ENCODE data around the gene SPAG6.
"Not testable (repeated sequence)": the region's sequence is repeated elsewhere in the genome, so short reads cannot be mapped to it uniquely, and the experiment has no call there.

Gene SPAG6

DNA sequence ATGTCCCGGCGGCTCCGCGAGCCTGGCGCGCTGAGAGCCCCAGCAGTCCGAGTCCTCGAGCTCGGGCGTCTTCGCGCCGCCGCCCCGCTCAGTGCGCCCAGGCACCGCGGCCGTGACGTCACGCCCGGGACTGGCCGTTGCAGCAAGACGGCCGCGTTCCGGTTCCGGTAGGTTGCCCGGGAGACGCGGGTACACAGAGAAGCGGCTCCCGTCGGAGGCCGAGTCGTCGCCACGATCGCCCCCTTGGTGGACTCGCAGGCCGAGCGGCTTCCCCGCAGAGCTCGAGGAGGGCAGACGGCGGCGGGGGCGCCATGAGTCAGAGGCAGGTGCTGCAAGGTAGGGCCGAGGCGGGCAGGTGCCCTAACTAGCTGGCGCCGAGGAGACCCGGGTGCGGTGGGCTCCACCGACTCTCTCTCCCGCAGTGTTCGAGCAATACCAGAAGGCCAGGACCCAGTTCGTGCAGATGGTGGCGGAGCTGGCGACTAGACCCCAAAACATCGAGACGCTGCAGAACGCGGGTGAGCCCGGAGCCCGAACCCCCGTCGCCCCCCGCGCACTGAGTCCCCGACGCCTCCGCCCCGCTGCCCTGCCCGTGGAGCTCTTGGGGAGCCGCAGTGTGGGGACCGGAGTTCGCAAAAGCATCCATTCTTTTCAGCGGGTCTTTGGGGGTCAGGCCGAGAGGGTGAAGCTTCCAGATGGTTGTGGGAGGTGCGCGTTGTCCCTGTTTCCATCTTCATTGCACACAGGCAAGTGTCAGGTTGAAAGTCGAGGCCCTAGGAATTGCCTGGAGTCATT is at the start of gene SPAG6:
TSS of gene SPAG6 (plus strand) at position 196 of the 795 bp plus-strand sequence. CDS start at position 312, 116 bp downstream.
- peak; percentile 56 for DNase-seq

GRCh38 chr10:22301193-22301592 is 44.1 kb upstream of the SPAG6 start:
- no peak for DNase-seq

DNA sequence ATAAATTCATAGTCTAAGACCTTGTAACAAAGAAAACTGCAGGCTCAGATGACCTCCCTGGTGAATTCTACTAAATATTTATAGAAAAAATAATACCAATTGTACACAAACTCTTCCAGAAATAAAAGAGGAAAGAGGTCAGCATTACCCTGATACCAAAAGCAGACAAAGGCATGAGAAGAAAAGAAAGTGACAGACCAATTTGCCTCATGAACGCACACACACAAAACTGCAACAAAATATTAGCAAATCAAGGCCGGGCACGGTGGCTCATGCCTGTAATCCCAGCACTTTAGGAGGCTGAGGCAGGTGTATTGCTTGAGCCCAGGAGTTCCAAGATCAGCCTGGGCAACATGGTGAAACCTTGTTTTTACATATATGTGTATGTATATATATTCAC is 41.8 kb upstream of the SPAG6 start:
- DNase-seq = no peak

DNA sequence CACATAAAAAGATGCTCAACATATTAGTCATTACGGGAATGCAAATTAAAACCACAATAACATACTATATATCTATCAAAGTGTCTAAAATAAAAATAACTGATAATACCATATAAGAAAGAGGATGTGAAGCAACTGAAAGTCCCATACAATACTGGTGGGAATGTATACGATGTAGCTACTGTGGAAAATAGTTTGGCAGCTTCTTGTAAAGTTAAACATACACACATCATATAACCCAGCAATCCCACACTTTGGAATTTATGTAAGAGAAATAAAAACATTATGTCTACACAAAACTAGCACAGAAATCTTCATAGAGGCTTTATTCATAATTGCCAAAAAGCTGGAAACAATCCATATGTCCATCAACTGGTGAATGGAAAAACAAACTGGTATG is 39.6 kb upstream of the SPAG6 start:
- DNase-seq = no peak

DNA sequence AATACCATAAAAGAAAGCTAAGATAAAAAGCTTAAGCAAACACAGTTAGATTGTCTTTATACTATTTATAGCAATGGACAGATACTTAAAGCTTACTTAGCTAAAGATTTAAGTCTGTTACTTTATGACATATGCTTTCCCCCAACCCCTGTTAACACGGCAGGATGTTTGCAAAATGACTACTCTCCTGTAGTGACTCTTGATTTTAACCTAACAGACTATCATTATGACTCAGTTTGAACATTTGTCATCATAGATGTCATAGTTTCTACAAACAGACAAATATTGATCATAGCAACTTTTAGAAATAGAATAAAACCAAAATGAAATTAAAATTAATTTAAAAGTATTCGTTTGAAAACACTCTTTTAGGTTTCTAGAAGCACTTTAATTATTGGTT is 36.9 kb upstream of the SPAG6 start:
- DNase-seq = no peak

- no peak for DNase-seq
Measured at GRCh38 chr10:22309180-22310000, 35.9 kb upstream of the SPAG6 start.

DNA sequence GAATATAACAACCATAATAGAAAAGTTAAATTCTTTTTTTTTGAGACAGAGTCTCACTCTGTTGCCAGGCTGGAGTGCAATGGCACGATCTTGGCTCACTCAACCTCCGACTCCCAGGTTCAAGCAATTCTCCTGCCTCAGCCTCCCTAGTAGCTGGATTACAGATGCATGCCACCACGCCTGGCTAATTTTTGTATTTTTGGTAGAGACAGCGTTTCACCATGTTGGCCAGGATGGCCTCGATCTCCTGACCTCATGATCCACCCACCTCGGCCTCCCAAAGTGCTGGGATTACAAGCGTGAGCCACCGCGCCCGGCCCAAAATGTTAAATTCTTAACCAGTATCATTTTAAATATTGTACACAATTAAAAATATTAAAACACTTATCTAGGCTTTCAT is 35.3 kb upstream of the SPAG6 start:
- not testable (repeated sequence) for DNase-seq

DNA sequence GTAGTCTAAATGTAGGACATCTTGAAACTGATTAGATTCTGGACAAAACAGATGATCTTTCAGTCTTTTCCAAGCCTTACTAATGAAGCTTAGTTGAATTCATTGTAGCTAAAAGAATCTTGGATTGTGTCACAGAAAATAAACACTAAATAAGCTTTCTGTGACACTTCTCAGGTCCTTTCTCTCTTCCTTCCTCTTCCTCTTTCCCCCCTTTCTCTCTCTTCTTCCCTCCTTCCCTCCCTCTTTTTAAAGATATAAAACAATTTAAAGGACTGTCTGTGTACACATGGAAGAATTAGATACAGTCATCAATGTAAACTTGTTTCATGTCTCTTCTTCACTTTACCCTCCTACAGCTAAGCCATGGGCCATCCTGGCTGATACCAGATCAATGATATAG is 34.4 kb upstream of the SPAG6 start:
- DNase-seq = no peak

DNA sequence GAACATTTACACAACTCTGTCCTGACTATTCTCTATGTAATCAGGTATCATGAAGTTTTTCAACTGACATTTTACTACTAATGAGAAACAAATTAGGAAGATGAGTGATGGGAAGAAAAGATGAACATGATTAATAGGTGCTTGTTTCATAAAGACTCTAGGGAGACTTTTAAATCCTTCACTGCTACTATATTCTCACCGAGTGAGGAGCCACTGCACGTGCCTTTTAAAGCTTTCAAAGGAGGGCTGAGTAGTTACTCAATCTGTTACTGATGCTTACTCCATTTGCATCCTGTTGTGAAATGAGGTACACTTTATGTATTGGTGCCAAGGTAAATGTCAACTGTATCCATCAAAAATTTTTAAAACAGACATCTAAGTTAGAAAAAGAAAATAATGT is 30.4 kb upstream of the SPAG6 start:
- DNase-seq = no peak

DNA sequence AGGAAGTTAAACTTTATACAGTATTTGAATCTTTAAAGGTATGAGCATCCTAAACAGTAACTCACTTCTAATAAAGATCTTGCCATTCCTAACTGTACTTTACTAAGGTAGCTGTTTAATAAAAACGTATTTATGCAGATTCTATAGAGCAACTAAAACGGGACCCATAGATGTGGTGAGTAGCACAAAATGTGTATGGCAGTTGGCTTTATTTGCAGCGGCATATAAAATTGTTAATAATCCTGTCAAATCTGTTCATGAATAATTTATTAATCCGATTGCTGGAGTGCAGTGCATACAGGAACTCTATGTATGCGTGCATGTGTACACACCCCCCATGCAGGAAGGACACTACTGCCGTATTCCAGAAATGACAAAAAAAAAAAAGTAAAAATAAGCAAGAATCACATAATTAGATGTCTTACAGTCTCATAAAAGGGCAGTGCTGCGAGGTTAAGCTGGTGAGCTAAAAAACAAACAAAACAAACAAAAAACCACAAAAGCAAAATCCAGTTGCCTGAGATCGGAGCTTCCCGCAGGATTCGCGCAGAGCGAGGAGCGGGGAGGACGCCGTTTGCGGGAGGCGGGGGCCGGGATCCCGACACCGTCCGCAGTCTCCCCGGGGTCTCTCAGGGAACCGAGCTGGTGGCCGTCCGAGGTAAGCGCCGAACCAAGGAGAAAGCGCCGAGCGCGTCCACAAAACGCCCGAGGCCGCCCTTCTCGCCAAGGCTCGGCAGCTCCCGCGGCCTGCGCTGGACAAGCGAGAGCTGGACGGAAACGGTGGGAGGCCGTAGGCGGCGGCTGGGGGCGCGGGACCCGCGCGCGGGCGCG is 29.6 kb upstream of the SPAG6 start:
- DNase-seq = no peak

DNA sequence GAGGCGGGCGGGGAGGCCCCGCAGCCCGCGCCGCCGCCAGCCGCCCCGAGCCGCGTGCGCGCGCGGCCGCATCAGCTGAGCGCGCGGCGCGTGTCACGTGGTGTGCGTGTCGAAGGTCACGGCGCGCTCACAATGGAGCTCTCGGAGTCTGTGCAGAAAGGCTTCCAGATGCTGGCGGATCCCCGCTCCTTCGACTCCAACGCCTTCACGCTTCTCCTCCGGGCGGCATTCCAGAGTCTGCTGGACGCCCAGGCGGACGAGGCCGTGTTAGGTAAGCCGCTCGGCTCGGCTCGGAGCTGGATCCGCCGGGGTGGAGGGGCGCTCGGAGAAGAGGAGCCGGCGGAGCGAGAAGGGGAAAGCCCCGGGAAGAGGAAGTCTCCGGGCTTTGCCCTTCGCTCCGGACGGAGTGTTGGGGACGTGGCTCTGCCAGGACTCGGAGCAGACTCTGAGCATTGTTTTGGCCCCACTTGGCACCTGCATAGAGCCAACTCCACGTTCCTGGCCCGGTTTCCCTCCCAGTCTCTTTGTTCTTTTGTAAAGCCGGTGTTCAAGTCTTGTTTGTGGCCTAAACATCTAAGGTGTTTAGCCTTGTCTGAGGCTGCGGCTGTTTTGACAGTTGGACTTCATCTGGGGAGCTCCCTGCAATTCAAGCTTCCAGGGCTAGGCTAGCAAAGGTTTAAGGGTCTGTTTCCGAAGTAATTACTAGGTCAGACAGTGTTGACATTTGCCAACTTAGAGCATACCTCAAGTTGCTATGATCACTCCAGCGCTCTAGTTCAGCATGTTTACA is 28.8 kb upstream of the SPAG6 start, which contains the start of gene COMMD3:
TSS of gene COMMD3 (plus strand) at position 103 of the 790 bp plus-strand sequence. CDS start at position 133, 30 bp downstream.
- DNase-seq = peak; percentile 81

DNA sequence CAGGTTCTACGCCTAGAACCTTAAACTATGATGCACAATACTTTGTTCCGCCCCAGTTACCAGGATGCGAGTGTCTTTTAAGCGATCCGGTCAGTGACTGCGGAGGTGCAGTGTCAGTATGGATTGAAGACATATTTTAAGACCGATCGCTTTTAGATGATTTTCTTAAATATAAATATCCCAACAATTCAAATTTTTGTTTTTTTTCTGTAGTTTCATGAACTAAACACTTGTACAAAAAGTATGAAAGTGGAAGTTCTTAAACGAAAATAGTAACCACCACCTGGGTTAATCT is 28.3 kb upstream of the SPAG6 start:
- no peak for DNase-seq

DNA sequence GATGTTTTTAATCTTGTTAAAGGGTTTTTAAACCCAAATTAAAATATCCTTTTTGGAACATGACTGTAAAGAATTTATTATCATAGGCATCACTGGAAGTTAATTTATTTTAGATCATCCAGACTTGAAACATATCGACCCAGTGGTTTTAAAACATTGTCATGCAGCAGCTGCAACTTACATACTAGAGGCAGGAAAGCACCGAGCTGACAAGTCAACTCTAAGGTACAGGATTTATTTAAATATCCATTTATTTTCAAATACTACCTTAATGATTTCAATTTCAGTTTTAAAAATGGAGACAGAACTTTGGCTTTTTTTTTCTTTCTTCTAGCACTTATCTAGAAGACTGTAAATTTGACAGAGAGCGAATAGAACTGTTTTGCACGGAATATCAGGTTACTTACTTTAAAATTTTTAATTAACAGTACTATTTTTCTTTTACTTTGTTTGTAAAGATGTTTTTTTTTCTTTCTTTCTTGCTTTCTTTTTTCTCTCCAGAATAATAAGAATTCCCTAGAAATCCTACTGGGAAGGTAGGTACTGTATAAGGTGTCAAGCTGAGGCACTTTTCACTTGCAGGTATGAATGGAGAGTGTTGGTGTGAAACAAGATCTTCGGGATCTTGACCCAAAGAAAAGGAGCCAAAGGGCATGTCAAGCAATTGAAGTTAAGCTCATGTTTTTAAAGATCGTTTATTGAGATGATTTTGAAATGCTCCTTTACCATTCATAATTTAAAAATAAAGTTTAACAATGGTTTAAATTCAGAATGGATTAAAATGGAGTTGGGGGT is 27.3 kb upstream of the SPAG6 start:
- DNase-seq = no peak

GRCh38 chr10:22318772-22319171 is 26.5 kb upstream of the SPAG6 start:
- no peak for DNase-seq

DNA sequence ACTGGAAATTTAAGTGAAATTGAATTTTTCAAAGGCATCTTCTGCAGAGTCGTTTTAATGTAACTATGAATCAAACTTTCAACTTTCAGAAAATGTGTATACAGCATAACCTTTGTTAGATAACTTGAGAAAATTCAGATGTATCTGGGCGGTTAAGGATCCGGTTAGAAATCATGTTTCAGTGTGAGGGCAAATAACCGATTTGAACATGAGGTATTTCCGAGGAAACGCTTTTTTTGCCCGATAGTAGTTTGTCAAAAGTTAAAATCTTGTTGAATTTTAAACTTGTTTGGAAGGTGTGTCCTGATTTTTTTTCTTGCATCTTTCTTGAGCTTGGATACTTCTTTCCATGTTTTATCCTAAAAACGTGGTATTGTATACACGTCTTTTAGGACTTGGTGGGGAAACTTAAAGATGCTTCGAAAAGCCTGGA is 25.7 kb upstream of the SPAG6 start:
- DNase-seq = no peak

- no peak for DNase-seq
Measured at GRCh38 chr10:22319980-22320558, 25.2 kb upstream of the SPAG6 start.

DNA sequence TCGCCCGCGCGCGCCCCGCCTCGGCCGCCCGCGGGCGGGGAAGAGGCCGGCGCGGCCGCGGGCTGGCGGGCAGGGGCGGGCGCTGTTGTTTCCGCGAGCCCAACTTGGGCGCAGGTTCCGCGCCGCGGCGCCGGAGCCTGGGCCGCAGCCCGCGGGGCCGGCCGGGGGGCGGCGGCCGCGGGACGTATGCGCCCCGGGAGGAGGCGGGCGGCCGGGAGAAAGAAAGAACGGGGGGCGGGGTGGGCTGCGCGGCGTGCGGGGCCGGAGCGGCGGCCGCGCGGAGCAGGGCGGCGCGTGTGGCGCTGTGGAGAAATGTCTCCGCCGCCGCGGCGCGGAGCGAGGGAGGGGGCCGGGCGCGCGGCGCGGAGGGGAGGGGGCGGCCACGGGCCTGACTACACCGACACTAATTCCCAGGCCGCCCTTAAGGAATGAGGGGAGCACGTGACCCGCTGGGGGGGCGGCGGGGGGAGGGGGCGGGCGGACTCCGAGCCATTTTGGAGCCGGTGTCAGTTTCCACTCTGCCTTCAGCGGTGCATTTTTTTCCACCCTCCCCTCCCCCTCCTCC is 24.6 kb upstream of the SPAG6 start, which contains the start of gene BMI1:
TSS of gene BMI1 (plus strand) at position 509 of the 565 bp plus-strand sequence. CDS start 5,351 bp downstream, outside the sequence.
- DNase-seq = peak; percentile 80

- peak; percentile 70 for DNase-seq
Measured at GRCh38 chr10:22321156-22321923, 24.0 kb upstream of the SPAG6 start.

- peak; percentile 32 for DNase-seq
Measured at GRCh38 chr10:22321924-22322640, 23.2 kb upstream of the SPAG6 start.
